ENCODE data around the gene PRKAR1B.

PRKAR1B gene

GRCh38 chr7:506921-507622 is 220.0 kb downstream of the PRKAR1B start:
- DNase-seq (ENCODE audit: low read depth) = no peak
- TF ChIP-seq CTCF (conservative IDR thresholded peaks at IDR 0.05; ENCODE audit: low read depth, low read length) = no peak
- no peak overlapping the region for H3K4me3 ChIP-seq (ENCODE audit: low read depth, low read length)

- H3K4me3 ChIP-seq (ENCODE audit: low read depth, low read length) = no peak overlapping the region
- no peak for TF ChIP-seq CTCF (conservative IDR thresholded peaks at IDR 0.05; ENCODE audit: low read depth, low read length)
- no peak for DNase-seq (ENCODE audit: low read depth)
Measured at GRCh38 chr7:506391-506831, 220.7 kb downstream of the PRKAR1B start.

GRCh38 chr7:505171-505570 is 221.9 kb downstream of the PRKAR1B start:
- TF ChIP-seq CTCF (conservative IDR thresholded peaks at IDR 0.05; ENCODE audit: low read depth, low read length) = no peak

GRCh38 chr7:504221-505111 is 222.6 kb downstream of the PRKAR1B start:
- TF ChIP-seq CTCF (conservative IDR thresholded peaks at IDR 0.05; ENCODE audit: low read depth, low read length) = no peak
- H3K4me3 ChIP-seq (ENCODE audit: low read depth, low read length) = no peak overlapping the region
- no peak for DNase-seq (ENCODE audit: low read depth)

More at GRCh38 chr7:505171-505570, 221.9 kb downstream of the PRKAR1B start:
- DNase-seq (ENCODE audit: low read depth) = no peak
- H3K4me3 ChIP-seq (ENCODE audit: low read depth, low read length) = no peak overlapping the region

- TF ChIP-seq CTCF (conservative IDR thresholded peaks at IDR 0.05; ENCODE audit: low read depth, low read length) = no peak
- no peak overlapping the region for H3K4me3 ChIP-seq (ENCODE audit: low read depth, low read length)
- no peak for DNase-seq (ENCODE audit: low read depth)
Measured at GRCh38 chr7:503575-504111, 223.4 kb downstream of the PRKAR1B start.

- DNase-seq (ENCODE audit: low read depth) = no peak
- no peak for TF ChIP-seq CTCF (conservative IDR thresholded peaks at IDR 0.05; ENCODE audit: low read depth, low read length)
Measured at GRCh38 chr7:502296-502695, 224.8 kb downstream of the PRKAR1B start.

More at GRCh38 chr7:502296-502695, 224.8 kb downstream of the PRKAR1B start:
- no peak overlapping the region for H3K4me3 ChIP-seq (ENCODE audit: low read depth, low read length)
